Activated naive CD4-positive, alpha-beta T cell treated with anti-CD3 and anti-CD28 coated beads, Interleukin-2, amount 10 ng/mL, durations not matched to agents 7 days and 5 days (primary cell): Measurements from ENCODE around the gene SAA4.
"Not testable (repeated sequence)": the region's sequence is repeated elsewhere in the genome, so short reads cannot be mapped to it uniquely, and the experiment has no call there.

Source experiments
- CTCF ChIA-PET: fragments of 350-600 bp; sonication (Branson Sonifier 250); formaldehyde crosslinking; loops from one replicate; lab custom pipeline; 2021; ENCODE audit warnings: antibody characterized with exemption; lab: Charles Lee
- DNase-seq: peaks from one replicate; pipeline ENCODE4 v3.0.0-alpha.2; 2020
- H3K27ac Mint-ChIP-seq: one replicate; pipeline ENCODE4 v1.8.0; 2021; ENCODE audit warnings: mild to moderate bottlenecking, moderate library complexity, mixed read lengths
- H3K27me3 Mint-ChIP-seq: one replicate; pipeline ENCODE4 v1.8.0; 2021; ENCODE audit warnings: mild to moderate bottlenecking, mixed read lengths
- H3K36me3 Mint-ChIP-seq: one replicate; pipeline ENCODE4 v1.8.0; 2021; ENCODE audit warnings: mixed read lengths
- H3K4me1 Mint-ChIP-seq: one replicate; pipeline ENCODE4 v1.8.0; 2021; ENCODE audit warnings: mixed read lengths
- H3K4me3 Mint-ChIP-seq: one replicate; pipeline ENCODE4 v1.8.0; 2021; ENCODE audit warnings: mild to moderate bottlenecking, moderate library complexity, mixed read lengths
- H3K9me3 Mint-ChIP-seq: one replicate; pipeline ENCODE4 v1.8.0; 2021; ENCODE audit warnings: mixed read lengths

SAA4 gene

DNA sequence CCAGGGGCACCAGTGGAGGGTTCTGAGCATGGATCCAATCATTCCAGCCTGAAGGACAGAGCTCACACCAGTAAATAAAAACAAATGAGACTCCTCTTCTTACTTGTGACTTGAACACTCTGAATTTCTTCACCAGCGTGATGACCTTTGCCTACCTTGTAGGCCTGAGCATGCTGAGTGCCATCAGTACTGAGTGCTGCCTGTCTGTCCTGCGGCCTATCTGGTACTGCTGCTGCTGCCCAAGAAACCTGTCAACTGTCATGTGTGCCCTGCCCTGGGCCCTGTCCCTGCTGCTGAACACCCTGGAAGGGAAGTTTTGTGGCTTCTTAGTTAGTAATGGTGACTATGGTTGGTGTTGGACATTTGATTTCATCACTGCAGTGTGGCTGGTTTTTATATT lies 40.1 kb downstream of the SAA4 start:
- no peaks in the 10 kb centered on the region for H3K9me3 Mint-ChIP-seq
- no peak overlapping the region for H3K27ac Mint-ChIP-seq
- H3K4me1 Mint-ChIP-seq, result no peaks in the 10 kb centered on the region
- DNase-seq, result no peak
- CTCF ChIA-PET, result no interaction called here
- no peaks in the 10 kb centered on the region for H3K36me3 Mint-ChIP-seq
- no peak overlapping the region for H3K4me3 Mint-ChIP-seq
- peaks cover 38% of the 10 kb centered on the region for H3K27me3 Mint-ChIP-seq

DNA sequence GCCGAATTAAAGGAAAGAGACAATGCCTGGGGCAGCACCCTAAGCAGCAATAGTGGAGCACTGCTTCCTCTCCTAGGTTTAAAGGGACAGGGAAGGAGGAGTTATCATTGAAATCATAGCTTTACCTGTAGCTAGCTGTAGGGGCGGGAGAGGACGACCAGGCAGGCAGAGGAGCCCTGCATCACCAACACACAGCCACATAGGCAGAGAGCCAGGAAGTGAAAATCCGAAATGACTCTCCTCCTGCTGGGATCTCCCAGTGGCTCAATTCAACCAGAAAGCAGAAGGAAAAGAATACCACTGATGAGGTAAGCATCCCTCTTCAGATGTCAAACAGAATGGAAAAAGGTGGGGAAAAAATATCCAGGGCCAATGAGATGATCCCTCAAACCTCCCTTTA lies 43.6 kb downstream of the SAA4 start:
- peaks cover 22% of the 10 kb centered on the region for H3K27me3 Mint-ChIP-seq
- no peaks in the 10 kb centered on the region for H3K36me3 Mint-ChIP-seq
- H3K4me3 Mint-ChIP-seq, result no peak overlapping the region
- CTCF ChIA-PET, result no interaction called here
- H3K27ac Mint-ChIP-seq, result no peak overlapping the region
- H3K9me3 Mint-ChIP-seq, result no peaks in the 10 kb centered on the region
- no peaks in the 10 kb centered on the region for H3K4me1 Mint-ChIP-seq
- DNase-seq, result no peak

GRCh38 chr11:18191376-18191775 lies 45.2 kb downstream of the SAA4 start:
- Mint-ChIP-seq H3K4me3 (no peak overlapping the region), H3K4me1 (no peaks in the 10 kb centered on the region), H3K27me3 (peaks cover 17% of the 10 kb centered on the region), H3K9me3 (no peaks in the 10 kb centered on the region), H3K36me3 (no peaks in the 10 kb centered on the region), H3K27ac (no peak overlapping the region)
- DNase-seq, result no peak
- CTCF ChIA-PET, result interaction anchor here (0.7 kb wide), 1 partner anchor 540 kb away, joined by 3 read pairs; no protein-coding TSS in a partner anchor

- DNase-seq, CTCF ChIA-PET: not testable (repeated sequence)
Measured at GRCh38 chr11:18189476-18190245, 46.9 kb downstream of the SAA4 start.

DNA sequence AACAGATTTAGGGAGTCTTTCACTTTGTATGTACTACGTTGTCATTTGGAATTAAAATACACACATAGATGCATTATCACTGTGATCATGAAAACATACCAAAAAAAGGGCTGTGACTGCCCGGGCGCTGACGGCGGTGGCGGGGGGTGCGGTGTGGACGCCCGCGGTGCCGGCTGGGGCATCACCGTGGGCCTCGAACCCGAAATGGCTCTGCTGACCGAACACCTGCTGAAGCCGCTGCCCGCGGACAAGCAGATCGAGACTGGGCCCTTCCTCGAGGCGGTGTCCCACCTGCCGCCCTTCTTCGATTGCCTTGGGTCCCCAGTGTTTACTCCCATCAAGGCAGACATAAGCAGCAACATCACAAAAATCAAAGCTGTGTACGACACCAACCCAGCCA lies 47.8 kb downstream of the SAA4 start:
- H3K27me3 Mint-ChIP-seq, result peaks cover 12% of the 10 kb centered on the region
- DNase-seq, result no peak
- H3K27ac Mint-ChIP-seq, result no peak overlapping the region
- H3K4me1 Mint-ChIP-seq, result no peaks in the 10 kb centered on the region
- no peaks in the 10 kb centered on the region for H3K9me3 Mint-ChIP-seq
- CTCF ChIA-PET, result no interaction called here
- no peak overlapping the region for H3K4me3 Mint-ChIP-seq
- no peaks in the 10 kb centered on the region for H3K36me3 Mint-ChIP-seq

More at GRCh38 chr11:18189476-18190245, 46.9 kb downstream of the SAA4 start:
- H3K27ac Mint-ChIP-seq, H3K36me3 Mint-ChIP-seq, H3K4me1 Mint-ChIP-seq, H3K9me3 Mint-ChIP-seq, H3K4me3 Mint-ChIP-seq: not testable (repeated sequence)
- peaks cover 17% of the 10 kb centered on the region for H3K27me3 Mint-ChIP-seq
